Amygdala (tissue), 56 donors: Measurements from ENCODE around the gene REEP6.

Experiments
- DNase-seq, 56 donors: peaks; one replicate each; lab custom pipeline; 2025; lab: John Stamatoyannopoulos, UW

The REEP6 gene

DNA sequence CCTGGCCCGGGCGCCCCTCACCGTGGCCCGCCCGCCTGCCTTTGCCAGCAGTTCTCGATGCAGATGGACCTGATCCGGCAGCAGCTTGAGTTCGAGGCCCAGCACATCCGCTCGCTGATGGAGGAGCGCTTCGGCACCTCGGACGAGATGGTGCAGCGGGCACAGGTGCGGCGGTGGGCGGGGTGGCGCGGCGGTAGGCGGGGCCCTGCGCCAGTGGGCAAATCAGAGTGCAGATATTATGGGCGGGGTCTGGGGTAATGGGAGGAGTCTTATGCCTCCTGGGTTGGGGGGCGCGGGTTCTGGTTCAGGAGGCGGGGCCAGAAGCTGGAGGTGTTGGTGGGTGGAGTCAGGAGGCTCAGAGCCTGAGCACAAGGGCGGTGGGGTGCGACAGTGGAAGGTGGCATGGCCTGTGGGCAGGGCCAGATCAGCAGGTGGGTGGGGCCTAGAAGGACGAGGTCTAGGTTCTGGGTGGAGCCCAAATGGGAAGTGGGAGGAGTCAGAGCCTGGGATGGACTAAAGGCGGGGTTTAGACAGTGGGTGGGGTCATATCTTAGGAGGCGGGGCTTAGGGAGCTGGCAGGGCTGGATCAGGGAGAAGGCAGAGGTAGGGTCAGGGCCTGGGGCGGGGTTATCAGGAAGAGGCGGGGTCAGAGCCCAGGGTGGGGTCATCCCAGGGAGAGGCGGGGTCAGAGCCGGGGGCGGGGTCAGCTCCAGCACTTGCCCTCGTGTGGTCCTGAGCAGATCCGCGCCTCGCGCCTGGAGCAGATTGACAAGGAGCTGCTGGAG lies 35.5 kb upstream of the REEP6 start:
- DNase-seq, result peak in 14 of 56 donors; percentile 9 to 85 (median 30)

GRCh38 chr19:1456121-1456900 lies 34.7 kb upstream of the REEP6 start:
- no peak for DNase-seq

DNA sequence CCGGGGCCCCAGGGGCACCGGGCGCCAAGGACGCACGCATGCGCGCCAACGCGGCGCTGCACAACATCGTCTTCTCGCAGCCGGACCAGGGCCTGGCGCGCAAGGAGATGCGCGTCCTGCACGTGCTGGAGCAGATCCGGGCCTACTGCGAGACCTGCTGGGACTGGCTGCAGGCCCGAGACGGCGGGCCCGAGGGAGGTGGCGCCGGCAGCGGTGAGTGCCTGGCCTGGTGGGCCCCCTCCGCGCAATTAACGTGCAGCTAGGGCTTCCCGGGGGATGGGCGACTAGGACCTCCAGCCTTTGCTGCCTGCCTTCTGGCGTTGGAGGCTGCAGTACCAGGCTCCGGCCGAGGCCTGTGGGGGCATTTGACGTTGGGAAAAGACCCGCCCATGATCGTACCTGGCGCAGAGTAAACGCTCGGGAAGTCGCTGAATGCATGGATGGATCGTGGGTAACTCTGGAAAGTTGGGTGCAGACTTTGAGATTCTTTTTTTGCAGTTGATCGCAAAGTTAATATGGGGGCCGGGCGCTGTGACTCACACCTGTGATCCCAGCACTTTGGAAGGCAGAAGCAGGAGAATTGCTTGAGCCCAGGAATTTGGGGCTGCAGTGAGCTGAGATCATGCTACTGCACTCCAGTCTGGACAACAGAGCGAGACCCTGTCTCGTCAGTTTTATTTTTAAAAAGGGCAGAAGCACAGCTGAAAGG lies 33.8 kb upstream of the REEP6 start:
- DNase-seq, result no peak

GRCh38 chr19:1457892-1458291 lies 33.1 kb upstream of the REEP6 start:
- DNase-seq, result no peak

DNA sequence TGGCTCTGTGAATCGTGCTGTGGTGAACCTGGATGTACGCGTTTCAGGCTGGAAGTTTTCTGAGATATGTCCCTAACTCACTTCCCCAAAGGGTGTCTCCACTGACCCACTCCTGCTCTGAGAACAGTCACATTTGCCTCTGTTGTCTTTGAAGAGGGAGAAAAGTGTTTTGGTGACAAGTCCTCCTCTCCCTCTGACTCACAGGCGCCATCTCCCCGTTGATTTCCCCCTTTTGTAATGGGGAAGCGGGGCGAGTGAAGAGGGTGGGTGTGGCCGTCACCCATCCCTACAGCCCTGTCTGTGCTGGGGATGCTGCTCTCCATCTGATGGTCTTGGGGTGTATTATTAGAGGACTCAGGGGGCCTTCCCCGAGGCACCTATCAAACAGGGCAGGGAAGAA lies 31.5 kb upstream of the REEP6 start:
- DNase-seq, result no peak

- no peak for DNase-seq
Measured at GRCh38 chr19:1460033-1460995, 30.7 kb upstream of the REEP6 start.

GRCh38 chr19:1461862-1462261 lies 29.1 kb upstream of the REEP6 start:
- DNase-seq, result no peak

DNA sequence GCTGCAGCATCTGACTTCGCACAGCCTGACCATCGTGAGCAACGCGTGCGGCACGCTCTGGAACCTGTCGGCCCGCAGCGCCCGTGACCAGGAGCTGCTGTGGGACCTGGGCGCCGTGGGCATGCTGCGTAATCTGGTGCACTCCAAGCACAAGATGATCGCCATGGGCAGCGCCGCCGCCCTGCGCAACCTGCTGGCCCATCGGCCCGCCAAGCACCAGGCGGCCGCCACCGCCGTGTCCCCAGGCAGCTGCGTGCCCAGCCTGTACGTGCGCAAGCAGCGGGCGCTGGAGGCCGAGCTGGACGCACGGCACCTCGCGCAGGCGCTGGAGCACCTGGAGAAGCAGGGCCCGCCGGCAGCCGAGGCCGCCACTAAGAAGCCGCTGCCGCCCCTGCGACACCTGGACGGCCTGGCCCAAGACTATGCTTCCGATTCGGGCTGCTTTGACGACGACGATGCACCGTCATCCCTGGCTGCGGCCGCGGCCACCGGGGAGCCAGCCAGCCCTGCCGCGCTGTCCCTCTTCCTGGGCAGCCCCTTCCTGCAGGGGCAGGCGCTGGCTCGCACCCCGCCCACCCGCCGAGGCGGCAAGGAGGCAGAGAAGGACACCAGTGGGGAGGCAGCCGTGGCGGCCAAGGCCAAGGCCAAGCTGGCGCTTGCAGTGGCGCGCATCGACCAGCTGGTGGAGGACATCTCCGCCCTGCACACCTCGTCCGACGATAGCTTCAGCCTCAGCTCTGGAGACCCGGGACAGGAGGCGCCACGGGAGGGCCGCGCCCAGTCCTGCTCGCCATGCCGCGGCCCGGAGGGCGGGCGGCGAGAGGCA lies 25.6 kb upstream of the REEP6 start:
- DNase-seq, result peak in 6 of 56 donors; percentile 25 to 43 (median 32)

DNA sequence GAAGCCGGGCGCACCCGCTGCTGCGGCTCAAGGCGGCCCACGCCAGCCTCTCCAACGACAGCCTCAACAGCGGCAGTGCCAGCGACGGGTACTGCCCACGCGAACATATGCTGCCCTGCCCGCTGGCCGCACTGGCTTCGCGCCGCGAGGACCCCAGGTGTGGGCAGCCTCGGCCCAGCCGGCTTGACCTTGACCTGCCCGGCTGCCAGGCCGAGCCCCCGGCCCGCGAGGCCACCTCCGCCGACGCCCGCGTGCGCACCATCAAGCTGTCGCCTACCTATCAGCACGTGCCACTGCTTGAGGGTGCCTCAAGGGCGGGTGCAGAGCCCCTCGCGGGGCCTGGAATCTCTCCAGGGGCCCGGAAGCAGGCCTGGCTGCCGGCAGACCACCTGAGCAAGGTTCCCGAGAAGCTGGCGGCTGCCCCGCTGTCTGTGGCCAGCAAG lies 24.9 kb upstream of the REEP6 start:
- DNase-seq, result peak in 1 of 56 donors; percentile 42

DNA sequence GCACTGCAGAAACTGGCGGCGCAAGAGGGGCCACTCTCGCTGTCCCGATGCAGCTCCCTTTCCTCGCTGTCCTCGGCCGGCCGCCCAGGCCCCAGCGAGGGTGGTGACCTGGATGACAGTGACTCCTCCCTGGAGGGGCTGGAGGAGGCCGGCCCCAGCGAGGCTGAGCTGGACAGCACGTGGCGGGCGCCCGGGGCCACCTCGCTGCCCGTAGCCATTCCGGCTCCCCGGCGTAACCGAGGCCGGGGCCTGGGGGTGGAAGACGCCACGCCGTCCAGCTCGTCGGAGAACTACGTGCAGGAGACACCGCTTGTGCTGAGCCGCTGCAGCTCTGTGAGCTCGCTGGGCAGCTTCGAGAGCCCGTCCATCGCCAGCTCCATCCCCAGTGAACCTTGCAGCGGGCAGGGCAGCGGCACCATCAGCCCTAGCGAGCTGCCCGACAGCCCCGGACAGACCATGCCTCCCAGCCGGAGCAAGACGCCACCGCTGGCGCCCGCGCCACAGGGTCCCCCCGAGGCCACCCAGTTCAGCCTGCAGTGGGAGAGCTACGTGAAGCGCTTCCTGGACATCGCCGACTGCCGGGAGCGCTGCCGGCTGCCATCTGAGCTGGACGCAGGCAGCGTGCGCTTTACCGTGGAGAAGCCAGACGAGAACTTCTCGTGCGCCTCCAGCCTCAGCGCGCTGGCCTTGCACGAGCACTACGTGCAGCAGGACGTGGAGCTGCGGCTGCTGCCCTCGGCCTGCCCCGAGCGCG lies 24.3 kb upstream of the REEP6 start:
- DNase-seq, result no peak

DNA sequence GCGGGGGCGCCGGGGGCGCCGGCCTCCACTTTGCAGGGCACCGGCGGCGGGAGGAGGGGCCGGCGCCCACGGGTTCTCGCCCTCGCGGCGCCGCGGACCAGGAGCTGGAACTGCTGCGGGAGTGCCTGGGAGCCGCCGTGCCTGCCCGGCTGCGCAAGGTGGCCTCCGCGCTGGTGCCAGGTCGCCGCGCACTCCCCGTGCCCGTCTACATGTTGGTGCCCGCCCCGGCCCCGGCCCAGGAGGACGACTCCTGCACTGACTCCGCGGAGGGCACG lies 23.8 kb upstream of the REEP6 start:
- no peak for DNase-seq

DNA sequence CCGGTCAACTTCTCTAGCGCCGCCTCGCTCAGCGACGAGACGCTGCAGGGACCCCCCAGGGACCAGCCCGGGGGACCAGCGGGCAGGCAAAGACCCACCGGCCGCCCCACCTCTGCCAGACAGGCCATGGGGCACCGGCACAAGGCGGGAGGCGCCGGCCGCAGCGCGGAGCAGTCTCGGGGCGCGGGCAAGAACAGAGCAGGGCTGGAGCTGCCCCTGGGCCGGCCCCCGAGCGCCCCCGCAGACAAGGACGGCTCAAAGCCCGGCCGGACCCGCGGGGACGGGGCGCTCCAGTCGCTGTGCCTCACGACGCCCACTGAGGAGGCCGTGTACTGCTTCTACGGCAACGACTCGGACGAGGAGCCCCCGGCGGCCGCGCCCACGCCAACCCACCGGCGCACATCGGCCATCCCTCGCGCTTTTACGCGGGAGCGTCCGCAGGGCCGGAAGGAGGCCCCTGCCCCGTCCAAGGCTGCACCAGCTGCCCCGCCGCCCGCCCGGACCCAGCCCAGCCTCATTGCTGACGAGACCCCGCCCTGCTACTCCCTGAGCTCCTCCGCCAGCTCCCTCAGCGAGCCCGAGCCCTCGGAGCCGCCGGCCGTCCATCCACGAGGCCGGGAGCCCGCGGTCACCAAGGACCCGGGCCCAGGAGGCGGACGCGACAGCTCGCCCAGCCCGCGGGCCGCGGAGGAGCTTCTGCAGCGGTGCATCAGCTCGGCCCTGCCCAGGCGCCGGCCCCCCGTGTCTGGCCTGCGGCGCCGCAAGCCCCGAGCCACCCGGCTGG lies 23.3 kb upstream of the REEP6 start:
- no peak for DNase-seq

GRCh38 chr19:1468274-1468820 lies 22.6 kb upstream of the REEP6 start:
- no peak for DNase-seq

DNA sequence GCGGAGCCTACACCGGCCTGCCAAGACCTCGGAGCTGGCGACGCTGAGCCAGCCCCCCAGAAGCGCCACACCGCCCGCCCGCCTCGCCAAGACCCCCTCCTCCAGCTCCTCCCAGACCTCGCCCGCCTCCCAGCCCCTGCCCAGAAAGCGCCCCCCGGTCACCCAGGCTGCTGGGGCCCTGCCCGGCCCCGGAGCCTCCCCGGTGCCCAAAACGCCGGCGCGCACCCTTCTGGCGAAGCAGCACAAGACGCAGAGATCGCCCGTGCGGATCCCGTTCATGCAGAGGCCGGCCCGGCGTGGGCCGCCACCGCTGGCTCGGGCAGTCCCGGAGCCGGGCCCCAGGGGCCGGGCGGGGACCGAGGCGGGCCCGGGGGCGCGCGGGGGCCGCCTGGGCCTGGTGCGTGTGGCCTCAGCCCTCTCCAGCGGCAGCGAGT lies 22.1 kb upstream of the REEP6 start:
- no peak for DNase-seq

DNA sequence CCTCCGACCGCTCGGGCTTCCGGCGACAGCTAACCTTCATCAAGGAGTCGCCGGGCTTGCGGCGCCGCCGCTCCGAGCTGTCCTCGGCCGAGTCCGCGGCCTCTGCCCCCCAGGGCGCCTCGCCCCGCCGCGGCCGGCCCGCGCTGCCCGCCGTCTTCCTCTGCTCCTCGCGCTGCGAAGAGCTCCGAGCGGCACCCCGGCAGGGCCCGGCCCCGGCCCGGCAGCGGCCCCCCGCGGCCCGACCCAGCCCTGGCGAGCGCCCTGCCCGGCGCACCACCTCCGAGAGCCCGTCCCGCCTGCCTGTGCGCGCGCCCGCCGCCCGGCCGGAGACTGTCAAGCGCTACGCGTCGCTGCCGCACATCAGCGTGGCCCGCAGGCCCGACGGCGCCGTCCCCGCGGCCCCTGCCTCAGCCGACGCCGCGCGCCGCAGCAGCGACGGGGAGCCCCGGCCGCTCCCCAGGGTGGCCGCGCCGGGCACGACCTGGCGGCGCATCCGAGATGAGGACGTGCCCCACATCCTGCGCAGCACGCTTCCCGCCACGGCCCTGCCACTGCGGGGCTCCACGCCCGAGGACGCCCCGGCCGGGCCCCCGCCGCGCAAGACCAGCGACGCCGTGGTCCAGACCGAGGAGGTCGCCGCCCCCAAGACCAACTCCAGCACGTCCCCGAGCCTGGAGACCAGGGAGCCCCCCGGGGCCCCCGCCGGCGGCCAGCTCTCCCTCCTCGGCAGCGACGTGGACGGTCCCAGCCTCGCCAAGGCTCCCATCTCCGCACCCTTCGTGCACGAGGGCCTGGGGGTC lies 21.5 kb upstream of the REEP6 start:
- DNase-seq, result no peak

- DNase-seq, result no peak
Measured at GRCh38 chr19:1470055-1470304, 21.0 kb upstream of the REEP6 start.
